Measurements from ENCODE around the gene FHDC1.

FHDC1 gene

GRCh38 chr4:153016592-153016991, 80.5 kb downstream of the FHDC1 start:
- no peak overlapping the region for H3K4me3 ChIP-seq (ENCODE audit: low read depth, low read length)

GRCh38 chr4:153018031-153018430, 81.9 kb downstream of the FHDC1 start:
- no peak for DNase-seq (ENCODE audit: low read depth, low spot score)
- no peak for TF ChIP-seq CTCF (IDR thresholded peaks at IDR 0.05; ENCODE audit: low read depth, low read length)
- in situ Hi-C loops (cut with HindIII; ENCODE audit: low sequenced_read_pairs): no loop called here
- H3K4me3 ChIP-seq (ENCODE audit: low read depth, low read length): no peak overlapping the region

More at GRCh38 chr4:153016592-153016991, 80.5 kb downstream of the FHDC1 start:
- DNase-seq (ENCODE audit: low read depth, low spot score): no peak
- in situ Hi-C loops (cut with HindIII; ENCODE audit: low sequenced_read_pairs): no loop called here
- no peak for TF ChIP-seq CTCF (IDR thresholded peaks at IDR 0.05; ENCODE audit: low read depth, low read length)

GRCh38 chr4:153018684-153019083, 82.6 kb downstream of the FHDC1 start:
- no peak for DNase-seq (ENCODE audit: low read depth, low spot score)
- TF ChIP-seq CTCF (IDR thresholded peaks at IDR 0.05; ENCODE audit: low read depth, low read length): no peak
- in situ Hi-C loops (cut with HindIII; ENCODE audit: low sequenced_read_pairs): no loop called here
- H3K4me3 ChIP-seq (ENCODE audit: low read depth, low read length): no peak overlapping the region

GRCh38 chr4:153019906-153020305, 83.8 kb downstream of the FHDC1 start:
- no peak for DNase-seq (ENCODE audit: low read depth, low spot score)
- H3K4me3 ChIP-seq (ENCODE audit: low read depth, low read length): no peak overlapping the region
- TF ChIP-seq CTCF (IDR thresholded peaks at IDR 0.05; ENCODE audit: low read depth, low read length): no peak
- in situ Hi-C loops (cut with HindIII; ENCODE audit: low sequenced_read_pairs): no loop called here

- no peak for TF ChIP-seq CTCF (IDR thresholded peaks at IDR 0.05; ENCODE audit: low read depth, low read length)
- in situ Hi-C loops (cut with HindIII; ENCODE audit: low sequenced_read_pairs): no loop called here
- no peak overlapping the region for H3K4me3 ChIP-seq (ENCODE audit: low read depth, low read length)
- DNase-seq (ENCODE audit: low read depth, low spot score): no peak
Observed at GRCh38 chr4:153020457-153020856, 84.3 kb downstream of the FHDC1 start.

- DNase-seq (ENCODE audit: low read depth, low spot score): no peak
- in situ Hi-C loops (cut with HindIII; ENCODE audit: low sequenced_read_pairs): no loop called here
- TF ChIP-seq CTCF (IDR thresholded peaks at IDR 0.05; ENCODE audit: low read depth, low read length): no peak
- no peak overlapping the region for H3K4me3 ChIP-seq (ENCODE audit: low read depth, low read length)
Observed at GRCh38 chr4:153021276-153021675, 85.2 kb downstream of the FHDC1 start.

GRCh38 chr4:153022241-153022715, 86.2 kb downstream of the FHDC1 start:
- TF ChIP-seq CTCF (IDR thresholded peaks at IDR 0.05; ENCODE audit: low read depth, low read length): no peak

More at GRCh38 chr4:153022241-153022715, 86.2 kb downstream of the FHDC1 start:
- H3K4me3 ChIP-seq (ENCODE audit: low read depth, low read length): no peak overlapping the region
- no peak for DNase-seq (ENCODE audit: low read depth, low spot score)
- in situ Hi-C loops (cut with HindIII; ENCODE audit: low sequenced_read_pairs): no loop called here

Measured in astrocyte of the spinal cord (primary cell).